ENCODE measurements around the gene RGS9. TPM values are rescaled to one million over a fixed set of nuclear protein-coding genes. Genes with fewer than 3 reads are reported as not detected.

RGS9 gene
- total and polyA plus RNA-seq, 10 of the 15 experiments (the other 5 are each of a cell fraction or from before 2014, with no cell fraction given) = 1.1 to 10.6 (median 5.6) TPM

- Histone ChIP-seq H3K9ac (ENCODE audit: control insufficient read depth, insufficient read depth, low read length) (no peak overlapping the region), H3K36me3 (ENCODE audit: control insufficient read depth in 2 of 2, insufficient read depth in 2 of 2, low read length in 1 of 2) (no peaks in the 10 kb centered on the region), H3K9me3 (replicated peaks; ENCODE audit: control insufficient read depth, insufficient read depth, low read length) (no peaks in the 10 kb centered on the region), H3K4me3 (no peak overlapping the region), H3K27me3 (replicated peaks in 1 of 2; ENCODE audit: control insufficient read depth in 2 of 2, insufficient read depth in 2 of 2, low read length in 1 of 2) (no peaks in the 10 kb centered on the region), H3K4me1 (ENCODE audit: control insufficient read depth, insufficient read depth, low read length) (peaks cover 22% of the 10 kb centered on the region), H2AFZ (ENCODE audit: control insufficient read depth, low read depth, low read length) (no peak overlapping the region), H3K4me2 (ENCODE audit: control insufficient read depth, insufficient read depth) (no peak overlapping the region), H3K27ac (ENCODE audit: control insufficient read depth, insufficient read depth) (no peak overlapping the region), H3K79me2 (ENCODE audit: control insufficient read depth, insufficient read depth, low read length) (no peaks in the 10 kb centered on the region), H4K20me1 (ENCODE audit: control insufficient read depth, insufficient read depth) (no peaks in the 10 kb centered on the region)
- CTCF ChIA-PET = interaction anchor here (1.0 to 2.4 kb wide), 4 partner anchors 8 to 49 kb away, joined by 3 to 11 read pairs (median 4); partner anchors contain the start of gene RGS9
- POLR2A ChIA-PET = no interaction called here
- RAD21 ChIA-PET (ENCODE audit: unreplicated experiment) = interaction anchor here (1.3 kb wide), 1 partner anchor 10 kb away, joined by 3 read pairs; no protein-coding TSS in a partner anchor
- FAIRE-seq (no peak), DNase-seq (ENCODE audit: low read depth, low spot score) (no peak), ATAC-seq (no peak)
- SMC1A ChIA-PET (ENCODE audit: uncharacterized antibody, unreplicated experiment) = interaction anchor here (1.0 to 1.2 kb wide), 2 partner anchors 12 to 46 kb away, joined by 5 to 7 read pairs; no protein-coding TSS in a partner anchor
- TF ChIP-seq KAT2A (conservative IDR thresholded peaks at IDR 0.05; ENCODE audit: control insufficient read depth, low read depth, low read length) (no peak), CTCF (IDR thresholded peaks at IDR 0.05 in 2 of 3, conservative IDR thresholded peaks at IDR 0.05 in 1 of 3; ENCODE audit: control insufficient read depth in 2 of 3, extremely low read depth in 1 of 3, insufficient read depth in 1 of 3, low read depth in 3 of 3, low read length in 3 of 3) (0 out of 6 replicates have a peak, but pooled peaks of 1 of the 3 experiments have one; percentile 1), SMARCA5 (IDR thresholded peaks at IDR 0.05) (no peak), BCL11A (IDR thresholded peaks at IDR 0.05; ENCODE audit: low read depth, low read length) (no peak)
- 75% methylated on average over 13 of the region's 13 CpGs for WGBS (ENCODE audit: insufficient coverage, insufficient replicate concordance, low lambda C conversion rate, missing lambda C conversion rate)
- in situ Hi-C loops (cut with MboI) = no loop called here
- no TSS peak for BruUV-seq (replicated peaks)
- intact Hi-C loops (cut with micrococcal nuclease; ENCODE audit: unreplicated experiment) = no loop called here
Measured at GRCh38 chr17:65185668-65186382, 48.7 kb downstream of the RGS9 start.

Data from GM12878 (cell line).